Transverse colon (tissue), 4 donors: ENCODE data around the gene HNRNPA1. TPM values are rescaled to one million over a fixed set of nuclear protein-coding genes. Genes with fewer than 3 reads are reported as not detected.

Experiments used
- DNase-seq: peaks from one replicate; pipeline ENCODE4 v3.0.0-alpha.2; 2019
- H3K27ac ChIP-seq, 4 donors: fragments of 200-600 bp; sonication (generic); 2 replicates each; pipeline ENCODE4 v1.5.1; 2016 to 2018; ENCODE audit warnings: inconsistent platforms in 4 of 4
- H3K27me3 ChIP-seq: fragments of 200-600 bp; sonication (generic); 2 replicates; pipeline ENCODE4 v1.5.1; 2017; ENCODE audit warnings: inconsistent platforms
- H3K36me3 ChIP-seq, 4 donors: fragments of 200-600 bp; sonication (generic); 2 replicates each; pipeline ENCODE4 v1.5.1; 2017 to 2019; ENCODE audit warnings: inconsistent platforms in 4 of 4
- H3K4me1 ChIP-seq, 4 donors: fragments of 200-600 bp; sonication (generic); 2 replicates each; pipeline ENCODE4 v1.5.1; 2017 to 2020; ENCODE audit warnings: inconsistent platforms in 4 of 4
- H3K4me3 ChIP-seq, 4 donors: fragments of 200-600 bp; sonication (generic); 1 replicate in 1 of 4; 2 replicates in 3 of 4; pipeline versions ENCODE4 v1.5.1 to v1.6.1; 2017 to 2019; ENCODE audit warnings: inconsistent platforms in 4 of 4
- H3K9me3 ChIP-seq, 2 donors: fragments of 200-600 bp; sonication (generic); 2 replicates each; pipeline ENCODE4 v1.5.1; 2017 to 2019; ENCODE audit warnings: inconsistent platforms in 2 of 2
- EP300 ChIP-seq: sonication (generic); formaldehyde crosslinking; IDR thresholded peaks from one replicate; pipeline ENCODE4 v1.6.1; 2017; ENCODE audit warnings: antibody characterized with exemption, low read depth
- POLR2A ChIP-seq: fragments of 450-650 bp; IDR thresholded peaks from one replicate; pipeline ENCODE4 v1.6.1; 2016; ENCODE audit warnings: antibody characterized with exemption, mild to moderate bottlenecking, moderate library complexity
- POLR2AphosphoS5 ChIP-seq, 3 donors: sonication (generic); formaldehyde crosslinking; IDR thresholded peaks; one replicate each; pipeline ENCODE4 v1.6.1; 2016; ENCODE audit warnings: antibody characterized with exemption in 3 of 3
- WGBS, 2 donors: methylation state at CpG; one replicate each; pipeline ENCODE4 v1.1.5; 2018; ENCODE audit warnings: low coverage in 1 of 2; 5-methylcytosine and 5-hydroxymethylcytosine counted together
- in situ Hi-C, 4 donors: fragments of 200-750 bp; cut with MboI; loops; one replicate each; pipeline versions ENCODE4 v1.15.0 to v1.15.1; 2017; ENCODE audit warnings: low sequenced_read_pairs in 3 of 4, low pct_ligation_motif_present in 1 of 4, low pct_unique_long_range_greater_than_20kb in 1 of 4
- intact Hi-C: fragments of 100-400 bp; cut with DNase I; formaldehyde crosslinking; loops from one replicate; pipeline ENCODE4 v1.15.1; 2023; ENCODE audit warnings: low total_unique reads
- total RNA-seq, 4 donors: library from RNA; depleted of rRNA; stranded (reverse); fragments of >200 nt; gene quantifications; one replicate each; pipeline ENCODE4 v1.1.0, GENCODE V29; 2016
- TF ChIP-seq, protein P1 (sequence below), 5 experiments: fragments of 200-600 bp in 3 of 5; fragments of 450-650 bp in 2 of 5; sonication (generic) in 3 of 5; IDR thresholded peaks; 1 replicate in 2 of 5; 2 replicates in 3 of 5; pipeline ENCODE4 v1.5.1; 2016 to 2017; ENCODE audit warnings: antibody characterized with exemption in 5 of 5, inconsistent platforms in 3 of 5, mild to moderate bottlenecking in 2 of 5, moderate library complexity in 1 of 5

Gene HNRNPA1
- total RNA-seq, 4 donors from 2014 or later, result 104 to 747 (median 326) TPM

DNA sequence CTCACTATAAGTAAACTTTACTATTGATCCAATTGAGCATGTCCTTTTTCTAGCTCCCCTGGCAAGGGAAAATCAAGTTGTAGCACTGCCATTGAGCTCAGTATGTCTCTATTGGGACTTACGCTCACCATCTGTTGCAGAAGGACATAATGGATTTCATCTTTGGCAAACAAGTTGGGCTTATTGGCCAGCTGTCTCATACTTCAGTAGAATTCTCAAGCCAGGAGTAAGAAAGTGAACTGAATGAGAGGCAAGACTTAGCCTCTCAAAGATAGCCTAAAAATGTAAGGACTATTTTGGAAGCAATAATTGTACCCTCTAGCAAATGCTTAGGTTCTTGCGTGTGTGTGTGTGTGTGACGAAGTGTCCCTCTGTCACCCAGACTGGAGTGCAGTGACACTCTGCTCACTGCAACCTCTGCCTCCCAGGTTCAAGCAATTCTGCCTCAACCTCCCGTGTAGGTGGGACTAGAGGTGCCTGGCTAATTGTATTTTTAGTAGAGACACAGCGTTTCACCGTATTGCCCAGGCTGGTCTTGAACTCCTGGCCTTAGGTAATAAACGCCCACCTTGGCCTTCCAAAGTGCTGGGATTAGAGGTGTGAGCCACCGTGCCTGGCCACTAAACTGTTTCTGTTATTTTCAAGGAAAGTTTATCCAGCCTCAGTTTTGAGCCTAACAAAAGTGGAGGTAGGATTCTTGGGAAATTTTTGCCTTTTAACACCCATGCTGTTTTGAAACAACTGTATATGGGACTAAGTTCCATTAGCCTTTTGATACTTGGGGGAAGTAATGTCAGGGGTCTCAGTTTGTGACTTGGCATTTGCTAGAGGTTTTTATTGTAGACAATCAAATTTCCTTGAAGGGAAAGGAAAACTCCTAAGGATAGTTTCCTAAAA lies 7.0 kb downstream of the HNRNPA1 start:
- intact Hi-C loops, result no loop called here
- in situ Hi-C loops, result no loop called here
- TF ChIP-seq POLR2AphosphoS5 (IDR thresholded peaks at IDR 0.05) (peak in 2 of 3 donors; percentile 25 to 65), EP300 (no peak), POLR2A (no peak)
- TF ChIP-seq, protein P1, sequence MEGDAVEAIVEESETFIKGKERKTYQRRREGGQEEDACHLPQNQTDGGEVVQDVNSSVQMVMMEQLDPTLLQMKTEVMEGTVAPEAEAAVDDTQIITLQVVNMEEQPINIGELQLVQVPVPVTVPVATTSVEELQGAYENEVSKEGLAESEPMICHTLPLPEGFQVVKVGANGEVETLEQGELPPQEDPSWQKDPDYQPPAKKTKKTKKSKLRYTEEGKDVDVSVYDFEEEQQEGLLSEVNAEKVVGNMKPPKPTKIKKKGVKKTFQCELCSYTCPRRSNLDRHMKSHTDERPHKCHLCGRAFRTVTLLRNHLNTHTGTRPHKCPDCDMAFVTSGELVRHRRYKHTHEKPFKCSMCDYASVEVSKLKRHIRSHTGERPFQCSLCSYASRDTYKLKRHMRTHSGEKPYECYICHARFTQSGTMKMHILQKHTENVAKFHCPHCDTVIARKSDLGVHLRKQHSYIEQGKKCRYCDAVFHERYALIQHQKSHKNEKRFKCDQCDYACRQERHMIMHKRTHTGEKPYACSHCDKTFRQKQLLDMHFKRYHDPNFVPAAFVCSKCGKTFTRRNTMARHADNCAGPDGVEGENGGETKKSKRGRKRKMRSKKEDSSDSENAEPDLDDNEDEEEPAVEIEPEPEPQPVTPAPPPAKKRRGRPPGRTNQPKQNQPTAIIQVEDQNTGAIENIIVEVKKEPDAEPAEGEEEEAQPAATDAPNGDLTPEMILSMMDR (IDR thresholded peaks at IDR 0.05), result no peak
- Histone ChIP-seq H3K36me3 (peaks cover 0 to 40% (median 16%) of the 10 kb centered on the region in 4 donors), H3K9me3 (no peaks in the 10 kb centered on the region), H3K27ac (peak overlapping the region; percentile 55 to 69 (median 62)), H3K4me1 (peaks cover 30 to 59% (median 55%) of the 10 kb centered on the region in 4 donors), H3K27me3 (no peaks in the 10 kb centered on the region), H3K4me3 (no peak overlapping the region)
- no peak for DNase-seq
- 49 to 65% methylated on average over 6 to 8 of the region's 8 CpGs for WGBS, 2 donors

- H3K27me3 ChIP-seq, result no peaks in the 10 kb centered on the region
- peaks cover 0 to 22% (median 14%) of the 10 kb centered on the region in 4 donors for H3K4me1 ChIP-seq
- H3K4me3 ChIP-seq, result no peak overlapping the region
- peaks cover 0 to 6% (median 0%) of the 10 kb centered on the region in 4 donors for H3K36me3 ChIP-seq
- intact Hi-C loops (loop anchor here (5.0 kb wide), 1 partner anchor 70 kb away; the partner anchor contains the start of gene GPR84), in situ Hi-C loops (loop anchor here in 1 of 4 donors (10.0 kb wide), 1 partner anchor 72 kb away; the partner anchor contains the start of gene GPR84)
- H3K9me3 ChIP-seq, result no peaks in the 10 kb centered on the region
- TF ChIP-seq EP300 (no peak), POLR2A (no peak), POLR2AphosphoS5 (IDR thresholded peaks at IDR 0.05) (no peak)
- TF ChIP-seq, protein P1 (IDR thresholded peaks at IDR 0.05), result no peak
- 92 to 98% methylated on average over 18 to 30 of the region's 30 CpGs for WGBS, 2 donors
- H3K27ac ChIP-seq, result no peak overlapping the region
- no peak for DNase-seq
Observed at GRCh38 chr12:54292083-54292930, 11.8 kb downstream of the HNRNPA1 start.

DNA sequence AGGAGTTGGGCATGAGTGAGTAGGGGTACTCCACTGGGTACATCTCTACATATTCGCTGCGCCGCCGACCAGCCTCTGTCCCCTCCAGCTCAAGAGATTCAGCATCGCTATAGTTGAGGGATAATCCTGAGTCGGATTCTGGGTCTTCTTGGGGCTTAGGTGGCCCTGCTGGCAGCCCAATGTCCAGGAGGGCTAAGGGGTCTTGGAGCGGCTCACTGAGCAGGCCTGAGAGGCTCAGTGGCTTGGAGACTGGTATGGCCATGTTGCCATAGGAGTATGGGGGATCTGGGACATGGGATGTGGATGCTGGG lies 12.4 kb downstream of the HNRNPA1 start:
- DNase-seq, result no peak
- Histone ChIP-seq H3K4me3 (no peak overlapping the region), H3K27ac (no peak overlapping the region), H3K36me3 (no peaks in the 10 kb centered on the region), H3K4me1 (peaks cover 0 to 18% (median 8%) of the 10 kb centered on the region in 4 donors), H3K9me3 (no peaks in the 10 kb centered on the region), H3K27me3 (no peaks in the 10 kb centered on the region)
- 80 to 94% methylated on average over 1 to 7 of the region's 7 CpGs for WGBS, 2 donors
- TF ChIP-seq POLR2A (no peak), POLR2AphosphoS5 (IDR thresholded peaks at IDR 0.05) (no peak), EP300 (no peak)
- TF ChIP-seq, protein P1 (IDR thresholded peaks at IDR 0.05), result no peak
- intact Hi-C loops, result loop anchor here (5.0 kb wide), 1 partner anchor 69 kb away; the partner anchor contains the start of gene GPR84
- in situ Hi-C loops, result loop anchor here in 1 of 4 donors (10.0 kb wide), 1 partner anchor 72 kb away; the partner anchor contains the start of gene GPR84
